GM21723 (cell line): Measurements from ENCODE around the gene GTF3C2.
"Not testable (repeated sequence)": the region's sequence is repeated elsewhere in the genome, so short reads cannot be mapped to it uniquely, and the experiment has no call there.

Source experiments
- ATAC-seq: cut with Tn5 transposase; IDR thresholded peaks from one replicate; pipeline ENCODE4 v1.9.1; 2021; ENCODE audit warnings: mild to moderate bottlenecking, moderate library complexity; ENCODE audit not compliant: unreplicated experiment

The GTF3C2 gene

GRCh38 chr2:27322301-27322765, 34.2 kb downstream of the GTF3C2 start:
- peak; percentile 40 for ATAC-seq

GRCh38 chr2:27320958-27321543, 35.5 kb downstream of the GTF3C2 start:
- ATAC-seq = no peak

- not testable (repeated sequence) for ATAC-seq
These were observed 36.7 kb downstream of the GTF3C2 start for GRCh38 chr2:27319839-27320238.

- ATAC-seq = no peak
These were observed 39.7 kb downstream of the GTF3C2 start for GRCh38 chr2:27316655-27317412.

- ATAC-seq = no peak
These were observed 41.4 kb downstream of the GTF3C2 start for GRCh38 chr2:27315122-27315521.

- ATAC-seq = no peak
These were observed 41.9 kb downstream of the GTF3C2 start for GRCh38 chr2:27314709-27315108.

- no peak for ATAC-seq
These were observed 42.5 kb downstream of the GTF3C2 start for GRCh38 chr2:27313882-27314645.

- ATAC-seq = no peak
These were observed 44.4 kb downstream of the GTF3C2 start for GRCh38 chr2:27312152-27312551.

- ATAC-seq = no peak
These were observed 46.9 kb downstream of the GTF3C2 start for GRCh38 chr2:27309651-27310050.

GRCh38 chr2:27308359-27308881, 48.1 kb downstream of the GTF3C2 start, which contains the start of gene UCN:
TSS of gene UCN (minus strand) at chr2:27308445. CDS start at chr2:27307895, 550 bp downstream.
- ATAC-seq = no peak

- no peak for ATAC-seq
These were observed 48.8 kb downstream of the GTF3C2 start for GRCh38 chr2:27307545-27308358.

- ATAC-seq = no peak
These were observed 49.3 kb downstream of the GTF3C2 start for GRCh38 chr2:27307287-27307544.

GRCh38 chr2:27306573-27307286, 49.8 kb downstream of the GTF3C2 start:
- no peak for ATAC-seq

- no peak for ATAC-seq
These were observed 50.4 kb downstream of the GTF3C2 start for GRCh38 chr2:27306136-27306535.

GRCh38 chr2:27305516-27305915, 51.0 kb downstream of the GTF3C2 start:
- ATAC-seq = no peak

- no peak for ATAC-seq
These were observed 51.9 kb downstream of the GTF3C2 start for GRCh38 chr2:27304488-27305240.

- no peak for ATAC-seq
These were observed 53.2 kb downstream of the GTF3C2 start for GRCh38 chr2:27303093-27304025.

- ATAC-seq = not testable (repeated sequence)
These were observed 56.0 kb downstream of the GTF3C2 start for GRCh38 chr2:27300606-27301005.
